ENCODE measurements around the gene WWOX.

DNA sequence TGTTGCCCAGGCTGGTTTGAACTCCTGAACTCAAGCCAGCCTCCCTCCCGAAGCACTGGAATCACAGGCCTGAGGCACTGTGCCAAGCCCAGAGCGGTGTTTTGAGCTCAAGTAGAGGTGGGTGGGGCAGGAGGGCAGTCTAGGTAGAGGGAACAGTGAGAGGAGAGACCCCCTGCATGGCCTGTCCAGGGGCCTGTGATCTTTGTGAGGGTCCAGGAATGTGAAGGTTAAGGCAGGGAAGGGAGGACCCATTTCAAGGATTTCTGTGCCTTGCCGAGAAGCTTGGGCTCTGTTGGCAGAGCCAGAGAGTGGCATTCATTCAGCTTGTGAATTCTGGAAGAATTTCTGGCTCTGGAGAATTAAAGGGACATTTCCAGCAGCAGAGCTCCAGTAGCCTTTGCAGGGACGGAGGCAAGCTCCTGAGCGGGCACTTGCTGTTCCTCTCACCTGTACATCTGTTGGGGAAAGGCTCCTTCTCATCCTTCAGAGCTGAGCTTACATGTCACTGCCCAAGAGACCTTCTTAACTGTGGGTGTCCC, 2.7 kb downstream of the WWOX start:
- TF ChIP-seq, protein P1, sequence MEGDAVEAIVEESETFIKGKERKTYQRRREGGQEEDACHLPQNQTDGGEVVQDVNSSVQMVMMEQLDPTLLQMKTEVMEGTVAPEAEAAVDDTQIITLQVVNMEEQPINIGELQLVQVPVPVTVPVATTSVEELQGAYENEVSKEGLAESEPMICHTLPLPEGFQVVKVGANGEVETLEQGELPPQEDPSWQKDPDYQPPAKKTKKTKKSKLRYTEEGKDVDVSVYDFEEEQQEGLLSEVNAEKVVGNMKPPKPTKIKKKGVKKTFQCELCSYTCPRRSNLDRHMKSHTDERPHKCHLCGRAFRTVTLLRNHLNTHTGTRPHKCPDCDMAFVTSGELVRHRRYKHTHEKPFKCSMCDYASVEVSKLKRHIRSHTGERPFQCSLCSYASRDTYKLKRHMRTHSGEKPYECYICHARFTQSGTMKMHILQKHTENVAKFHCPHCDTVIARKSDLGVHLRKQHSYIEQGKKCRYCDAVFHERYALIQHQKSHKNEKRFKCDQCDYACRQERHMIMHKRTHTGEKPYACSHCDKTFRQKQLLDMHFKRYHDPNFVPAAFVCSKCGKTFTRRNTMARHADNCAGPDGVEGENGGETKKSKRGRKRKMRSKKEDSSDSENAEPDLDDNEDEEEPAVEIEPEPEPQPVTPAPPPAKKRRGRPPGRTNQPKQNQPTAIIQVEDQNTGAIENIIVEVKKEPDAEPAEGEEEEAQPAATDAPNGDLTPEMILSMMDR (IDR thresholded peaks at IDR 0.05): no peak
- TF ChIP-seq EP300 (IDR thresholded peaks at IDR 0.05): no peak
